ENCODE measurements around the gene MKRN2OS. TPM values are rescaled to one million over a fixed set of nuclear protein-coding genes. Genes with fewer than 3 reads are reported as not detected.

Gene MKRN2OS
- total RNA-seq, 6 donors from 2014 or later = 0.47 to 1.8 (median 1.00) TPM; not detected in 2

DNA sequence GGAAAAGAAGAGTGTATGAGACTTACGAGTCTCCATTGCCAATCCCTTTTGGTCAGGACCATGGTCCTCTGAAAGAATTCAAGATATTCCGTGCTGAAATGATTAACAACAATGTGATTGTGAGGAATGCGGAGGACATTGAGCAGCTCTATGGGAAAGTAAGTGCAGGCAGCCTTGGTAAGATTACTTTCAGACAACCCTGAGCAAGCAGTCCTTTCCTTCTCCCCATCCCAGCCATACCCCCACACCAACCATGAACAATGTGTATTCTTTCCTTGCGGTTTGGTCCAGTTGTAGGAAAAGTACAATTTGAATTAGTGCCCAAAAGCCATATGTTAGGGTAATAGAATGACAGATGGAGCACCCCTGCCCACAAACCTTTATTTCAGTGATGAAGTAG is 55.5 kb downstream of the MKRN2OS start:
- DNase-seq (no peak), ATAC-seq (ENCODE audit: low FRiP score in 2 of 2) (no peak)
- H3K36me3 ChIP-seq = peaks cover 0 to 28% (median 3%) of the 10 kb centered on the region in 4 donors
- TF ChIP-seq EP300 (IDR thresholded peaks at IDR 0.05) (no peak), POLR2A (IDR thresholded peaks at IDR 0.05) (no peak), POLR2AphosphoS5 (IDR thresholded peaks at IDR 0.05) (no peak)
- TF ChIP-seq, protein P1, sequence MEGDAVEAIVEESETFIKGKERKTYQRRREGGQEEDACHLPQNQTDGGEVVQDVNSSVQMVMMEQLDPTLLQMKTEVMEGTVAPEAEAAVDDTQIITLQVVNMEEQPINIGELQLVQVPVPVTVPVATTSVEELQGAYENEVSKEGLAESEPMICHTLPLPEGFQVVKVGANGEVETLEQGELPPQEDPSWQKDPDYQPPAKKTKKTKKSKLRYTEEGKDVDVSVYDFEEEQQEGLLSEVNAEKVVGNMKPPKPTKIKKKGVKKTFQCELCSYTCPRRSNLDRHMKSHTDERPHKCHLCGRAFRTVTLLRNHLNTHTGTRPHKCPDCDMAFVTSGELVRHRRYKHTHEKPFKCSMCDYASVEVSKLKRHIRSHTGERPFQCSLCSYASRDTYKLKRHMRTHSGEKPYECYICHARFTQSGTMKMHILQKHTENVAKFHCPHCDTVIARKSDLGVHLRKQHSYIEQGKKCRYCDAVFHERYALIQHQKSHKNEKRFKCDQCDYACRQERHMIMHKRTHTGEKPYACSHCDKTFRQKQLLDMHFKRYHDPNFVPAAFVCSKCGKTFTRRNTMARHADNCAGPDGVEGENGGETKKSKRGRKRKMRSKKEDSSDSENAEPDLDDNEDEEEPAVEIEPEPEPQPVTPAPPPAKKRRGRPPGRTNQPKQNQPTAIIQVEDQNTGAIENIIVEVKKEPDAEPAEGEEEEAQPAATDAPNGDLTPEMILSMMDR (IDR thresholded peaks at IDR 0.05) = no peak
- H3K4me1 ChIP-seq = peaks cover 6 to 12% (median 8%) of the 10 kb centered on the region in 4 donors
- no peak overlapping the region for H3K4me3 ChIP-seq
- 77 to 92% methylated on average over 4 of the region's 4 CpGs for WGBS, 2 donors
- H3K9me3 ChIP-seq = no peaks in the 10 kb centered on the region
- H3K27me3 ChIP-seq = no peaks in the 10 kb centered on the region
- no peak overlapping the region for H3K27ac ChIP-seq

Small RNAs within 50 kb of the gene (small RNA-seq; reads per million reads assigned to genes)
- gene RF00017 = 0 reads per million in 4 donors
- gene RNA5SP123 = 0.07 to 0.43 (median 0.17) reads per million in 4 donors
- gene RNU6-377P = 0 reads per million in 4 donors

Other genes starting within 250 kb of the MKRN2OS start
- 10 to 100 TPM; 14.6 to 27.2 (median 20.1) TPM for gene TSEN2, start 61.0 kb downstream of the MKRN2OS start, total RNA-seq
- gene MKRN2, start 11.6 kb upstream of the MKRN2OS start, total RNA-seq = 10 to 100 TPM; 15.7 to 33.3 (median 23.4) TPM
- gene RAF1, start 118.6 kb upstream of the MKRN2OS start, total RNA-seq = 100 to 1,000 TPM in 4 of 6 donors, 10 to 100 TPM in 2; 78.7 to 195 (median 110) TPM
- gene TMEM40, start 213.8 kb upstream of the MKRN2OS start, total RNA-seq = 1 to 10 TPM in 4 of 6 donors, under 1 TPM in 2; 0.30 to 5.3 (median 1.1) TPM

Data from upper lobe of left lung (tissue), 6 donors.